NT2/D1 (cell line): ENCODE measurements around the gene PTGES2.

Experiments used
- SUZ12 ChIP-seq: IDR thresholded peaks from 2 replicates; pipeline ENCODE4 v1.6.1; 2011; ENCODE audit not compliant: insufficient read length, insufficient read depth; ENCODE audit errors: extremely low read depth
- YY1 ChIP-seq: IDR thresholded peaks from 2 replicates; pipeline ENCODE4 v1.6.1; 2011; ENCODE audit not compliant: insufficient read length, insufficient read depth
- ZNF274 ChIP-seq: IDR thresholded peaks from 2 replicates; pipeline ENCODE4 v1.6.1; 2011; ENCODE audit warnings: mild to moderate bottlenecking, low read depth, low read length

- TF ChIP-seq YY1 (no peak), ZNF274 (no peak), SUZ12 (no peak)
Observed at GRCh38 chr9:128098297-128099230, 29.0 kb downstream of the PTGES2 start.
